PC-9 (cell line): ENCODE measurements around the gene BDH1. TPM values are rescaled to one million over a fixed set of nuclear protein-coding genes. Genes with fewer than 3 reads are reported as not detected.
A peak's percentile ranks its signal among the peaks of the same experiment; 100 is the strongest.

ENCODE experiments used
- BruUV-seq: library from RNA; stranded (reverse); fragments of 400-500 nt; replicated peaks from 2 replicates; lab custom pipeline; 2021; lab: Mats Ljungman, UMichigan
- CTCF ChIA-PET: fragments of 300-600 bp; sonication (Branson Sonifier 250); formaldehyde crosslinking; loops from one replicate; lab custom pipeline; 2022; ENCODE audit warnings: antibody characterized with exemption; lab: Charles Lee
- POLR2A ChIA-PET: fragments of 300-600 bp; sonication (Branson Sonifier 250); formaldehyde crosslinking; loops from one replicate; lab custom pipeline; 2022; ENCODE audit warnings: antibody characterized with exemption; ENCODE audit not compliant: unreplicated experiment; lab: Charles Lee
- DNase-seq, 2 experiments: peaks; one replicate each; pipeline versions ENCODE4 v3.0.0 to v3.0.0-alpha.2; 2015 to 2022; ENCODE audit warnings: mixed read lengths in 1 of 2
- H2AFZ ChIP-seq: fragments of 200-600 bp; sonication (generic); 2 replicates; pipeline ENCODE4 v1.8.1; 2017; ENCODE audit warnings: antibody characterized with exemption
- H3F3A ChIP-seq: fragments of 200-600 bp; sonication (generic); 2 replicates; pipeline ENCODE4 v1.8.1; 2017; ENCODE audit warnings: antibody characterized with exemption, mild to moderate bottlenecking, low read depth; ENCODE audit not compliant: insufficient read depth
- H3K27ac ChIP-seq: fragments of 200-600 bp; sonication (generic); 2 replicates; pipeline ENCODE4 v1.6.1; 2016; ENCODE audit warnings: mixed run types
- H3K27me3 ChIP-seq: fragments of 200-600 bp; sonication (generic); 2 replicates; pipeline ENCODE4 v1.6.1; 2016; ENCODE audit warnings: low read depth, mixed run types; ENCODE audit not compliant: insufficient read depth
- H3K36me3 ChIP-seq: fragments of 200-600 bp; sonication (generic); 2 replicates; pipeline ENCODE4 v1.6.1; 2016; ENCODE audit warnings: low read depth, mixed run types
- H3K4me1 ChIP-seq: fragments of 200-600 bp; sonication (generic); replicated peaks from 2 replicates; pipeline ENCODE4 v1.6.1; 2016; ENCODE audit warnings: mixed run types; ENCODE audit not compliant: insufficient read depth
- H3K4me2 ChIP-seq: fragments of 200-600 bp; sonication (generic); 2 replicates; pipeline ENCODE4 v1.6.1; 2017; ENCODE audit warnings: mixed run types
- H3K4me3 ChIP-seq: fragments of 200-600 bp; sonication (generic); 2 replicates; pipeline ENCODE4 v1.6.1; 2016; ENCODE audit warnings: mixed run types
- H3K79me2 ChIP-seq: fragments of 200-600 bp; sonication (generic); 2 replicates; pipeline ENCODE4 v1.6.1; 2017; ENCODE audit warnings: low read depth, mixed run types
- H3K9me2 ChIP-seq: fragments of 200-600 bp; sonication (generic); 2 replicates; pipeline ENCODE4 v1.8.1; 2017; ENCODE audit warnings: mild to moderate bottlenecking; ENCODE audit not compliant: insufficient read depth
- H3K9me3 ChIP-seq: fragments of 200-600 bp; sonication (generic); 2 replicates; pipeline ENCODE4 v1.8.1; 2016; ENCODE audit warnings: low read depth; ENCODE audit not compliant: insufficient read depth
- H4K20me1 ChIP-seq: fragments of 200-600 bp; sonication (generic); 2 replicates; pipeline ENCODE4 v1.8.1; 2017; ENCODE audit not compliant: insufficient read depth
- EZH2 ChIP-seq: fragments of 200-600 bp; sonication (generic); IDR thresholded peaks from 2 replicates; pipeline ENCODE4 v1.8.0; 2017; ENCODE audit warnings: antibody characterized with exemption, low read depth
- intact Hi-C: fragments of 100-400 bp; cut with micrococcal nuclease; formaldehyde crosslinking; loops from one replicate; pipeline ENCODE4 v1.10.0; 2022; ENCODE audit not compliant: unreplicated experiment
- total RNA-seq: library from RNA; stranded (reverse); gene quantifications from 2 replicates; pipeline ENCODE4 v1.2.3, GENCODE V29; 2021
- TF ChIP-seq, protein P1 (sequence below): fragments of 200-600 bp; sonication (generic); conservative IDR thresholded peaks from 2 replicates; pipeline ENCODE4 v1.6.1; 2017; ENCODE audit warnings: mixed run types, antibody characterized with exemption, mild to moderate bottlenecking, moderate library complexity

Gene BDH1
- total RNA-seq, 1 experiment from 2014 or later: 55.1 TPM

- DNase-seq: no peak
- intact Hi-C loops: no loop called here
- TF ChIP-seq, protein P1, sequence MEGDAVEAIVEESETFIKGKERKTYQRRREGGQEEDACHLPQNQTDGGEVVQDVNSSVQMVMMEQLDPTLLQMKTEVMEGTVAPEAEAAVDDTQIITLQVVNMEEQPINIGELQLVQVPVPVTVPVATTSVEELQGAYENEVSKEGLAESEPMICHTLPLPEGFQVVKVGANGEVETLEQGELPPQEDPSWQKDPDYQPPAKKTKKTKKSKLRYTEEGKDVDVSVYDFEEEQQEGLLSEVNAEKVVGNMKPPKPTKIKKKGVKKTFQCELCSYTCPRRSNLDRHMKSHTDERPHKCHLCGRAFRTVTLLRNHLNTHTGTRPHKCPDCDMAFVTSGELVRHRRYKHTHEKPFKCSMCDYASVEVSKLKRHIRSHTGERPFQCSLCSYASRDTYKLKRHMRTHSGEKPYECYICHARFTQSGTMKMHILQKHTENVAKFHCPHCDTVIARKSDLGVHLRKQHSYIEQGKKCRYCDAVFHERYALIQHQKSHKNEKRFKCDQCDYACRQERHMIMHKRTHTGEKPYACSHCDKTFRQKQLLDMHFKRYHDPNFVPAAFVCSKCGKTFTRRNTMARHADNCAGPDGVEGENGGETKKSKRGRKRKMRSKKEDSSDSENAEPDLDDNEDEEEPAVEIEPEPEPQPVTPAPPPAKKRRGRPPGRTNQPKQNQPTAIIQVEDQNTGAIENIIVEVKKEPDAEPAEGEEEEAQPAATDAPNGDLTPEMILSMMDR: no peak
- TF ChIP-seq EZH2: no peak
- Histone ChIP-seq H3K79me2 (no peaks in the 10 kb centered on the region), H3K9me2 (no peaks in the 10 kb centered on the region), H2AFZ (peak overlapping the region; percentile 85; the same call in 1 of the 2 replicates), H3K4me1 (peaks cover 15% of the 10 kb centered on the region), H4K20me1 (no peaks in the 10 kb centered on the region), H3K4me3 (no peak overlapping the region; the same call in 1 of the 2 replicates), H3K9me3 (no peaks in the 10 kb centered on the region), H3K27me3 (no peaks in the 10 kb centered on the region), H3F3A (no peaks in the 10 kb centered on the region; the same call in 1 of the 2 replicates), H3K27ac (no peak overlapping the region), H3K36me3 (no peaks in the 10 kb centered on the region), H3K4me2 (peak overlapping the region; percentile 83)
- ChIA-PET CTCF (no interaction called here), POLR2A (no interaction called here)
- BruUV-seq: TSS peak; percentile 41
Observed at GRCh38 chr3:197508924-197509775, 46.6 kb downstream of the BDH1 start.

GRCh38 chr3:197508461-197508860, 47.3 kb downstream of the BDH1 start:
- Histone ChIP-seq H4K20me1 (no peaks in the 10 kb centered on the region), H3K27me3 (no peaks in the 10 kb centered on the region), H3K4me2 (0 out of 2 replicates have a peak overlapping the region, but pooled peaks have one; percentile 6), H2AFZ (no peak overlapping the region), H3K27ac (no peak overlapping the region), H3F3A (no peaks in the 10 kb centered on the region; the same call in 1 of the 2 replicates), H3K4me1 (peaks cover 22% of the 10 kb centered on the region), H3K4me3 (no peak overlapping the region), H3K9me2 (no peaks in the 10 kb centered on the region), H3K9me3 (no peaks in the 10 kb centered on the region), H3K79me2 (no peaks in the 10 kb centered on the region), H3K36me3 (no peaks in the 10 kb centered on the region)
- TF ChIP-seq EZH2: no peak
- TF ChIP-seq, protein P1: no peak
- no TSS peak for BruUV-seq
- no peak for DNase-seq
- POLR2A ChIA-PET: no interaction called here
- intact Hi-C loops: no loop called here
- CTCF ChIA-PET: no interaction called here

DNA sequence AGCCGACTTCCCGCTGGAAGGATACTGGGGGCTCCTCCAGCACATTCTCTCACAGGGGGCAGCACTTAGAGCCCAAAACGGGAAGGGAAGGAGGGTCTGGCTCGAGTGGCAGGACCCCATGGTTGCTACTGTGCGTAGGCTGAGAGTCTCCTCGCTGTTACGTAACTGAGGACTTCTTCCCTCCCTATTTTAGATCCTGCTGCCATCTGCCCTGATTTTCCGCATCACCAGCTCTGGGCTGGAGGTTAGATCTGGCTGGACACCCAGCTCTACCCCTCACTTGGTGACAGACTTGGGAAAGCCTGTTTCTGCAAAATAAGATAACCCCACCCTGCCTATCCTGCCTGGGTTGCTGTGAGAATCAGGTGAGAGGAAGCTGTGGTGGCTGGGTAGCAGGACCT, 47.7 kb downstream of the BDH1 start:
- Histone ChIP-seq H3K4me2 (0 out of 2 replicates have a peak overlapping the region, but pooled peaks have one; percentile 6), H3F3A (peaks cover 3% of the 10 kb centered on the region; the same call in 1 of the 2 replicates), H3K4me1 (peaks cover 26% of the 10 kb centered on the region), H3K9me2 (no peaks in the 10 kb centered on the region), H4K20me1 (no peaks in the 10 kb centered on the region), H3K4me3 (no peak overlapping the region), H3K79me2 (no peaks in the 10 kb centered on the region), H3K27me3 (no peaks in the 10 kb centered on the region), H3K27ac (no peak overlapping the region), H3K9me3 (no peaks in the 10 kb centered on the region), H3K36me3 (no peaks in the 10 kb centered on the region), H2AFZ (no peak overlapping the region)
- TF ChIP-seq, protein P1: no peak
- no peak for TF ChIP-seq EZH2
- no TSS peak for BruUV-seq
- intact Hi-C loops: no loop called here
- POLR2A ChIA-PET: interaction anchor here (0.6 kb wide), 1 partner anchor 191 kb away, joined by 4 read pairs; no protein-coding TSS in a partner anchor
- DNase-seq: no peak
- CTCF ChIA-PET: interaction anchor here (1.1 kb wide), 1 partner anchor 283 kb away, joined by 3 read pairs; no protein-coding TSS in a partner anchor
